Erythroblast (primary cell): ENCODE data around the gene SIX3.

Experiments used
- GATA1 ChIP-seq: IDR thresholded peaks from 2 replicates; pipeline ENCODE4 v1.6.1; 2011; ENCODE audit warnings: low read depth, mild to moderate bottlenecking, control low read depth, low read length, moderate library complexity
- POLR2A ChIP-seq: IDR thresholded peaks from 2 replicates; pipeline ENCODE4 v1.6.1; 2011; ENCODE audit warnings: mild to moderate bottlenecking, low read length

GRCh38 chr2:44932079-44932478 lies 9.4 kb upstream of the SIX3 start:
- TF ChIP-seq POLR2A (no peak), GATA1 (no peak)
